ENCODE data around the gene SELENOM.

The SELENOM gene

DNA sequence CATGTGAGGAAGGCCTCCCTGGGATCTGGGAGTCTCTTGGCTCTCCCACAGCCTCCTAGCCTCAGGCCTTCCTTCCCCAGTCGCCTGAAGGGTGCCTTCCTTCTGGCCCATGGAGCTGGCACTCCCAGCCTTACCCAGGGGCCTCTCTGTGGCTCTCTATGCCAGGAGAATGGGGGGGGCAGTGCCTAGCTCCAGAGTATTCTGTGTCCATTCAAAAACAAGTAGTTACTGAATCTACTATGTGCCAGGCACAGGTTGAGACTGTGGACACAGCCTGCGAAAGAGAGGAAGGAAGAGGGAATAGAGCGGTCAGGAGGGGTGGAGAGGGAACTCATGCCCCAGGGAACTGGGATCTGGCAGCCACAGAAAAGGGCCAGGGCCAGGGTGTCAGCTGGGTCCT is 35.7 kb upstream of the SELENOM start:
- Histone ChIP-seq H2AFZ (ENCODE audit: low read depth, low read length, severe bottlenecking) (no peak overlapping the region), H4K20me1 (ENCODE audit: low read depth, low read length) (no peaks in the 10 kb centered on the region), H3K27me3 (ENCODE audit: low read length) (no peaks in the 10 kb centered on the region), H3K4me2 (ENCODE audit: low read depth, low read length, poor library complexity, severe bottlenecking) (no peak overlapping the region), H3F3A (ENCODE audit: insufficient read depth) (no peaks in the 10 kb centered on the region), H3K9me2 (replicated peaks; ENCODE audit: insufficient read depth, low read length) (no peaks in the 10 kb centered on the region), H3K36me3 (ENCODE audit: low read length) (no peaks in the 10 kb centered on the region), H3K9me3 (ENCODE audit: insufficient read depth, low read length) (no peaks in the 10 kb centered on the region), H3K79me2 (ENCODE audit: insufficient read depth, low read length) (no peaks in the 10 kb centered on the region), H3K4me3 (ENCODE audit: insufficient read depth, low read length, poor library complexity, severe bottlenecking) (no peak overlapping the region), H3K27ac (ENCODE audit: low read depth, low read length) (no peak overlapping the region), H3K9ac (ENCODE audit: low read length) (no peak overlapping the region)
- TF ChIP-seq EZH2phosphoT487 (conservative IDR thresholded peaks at IDR 0.05; ENCODE audit: low read length): no peak
- TF ChIP-seq, protein P1, sequence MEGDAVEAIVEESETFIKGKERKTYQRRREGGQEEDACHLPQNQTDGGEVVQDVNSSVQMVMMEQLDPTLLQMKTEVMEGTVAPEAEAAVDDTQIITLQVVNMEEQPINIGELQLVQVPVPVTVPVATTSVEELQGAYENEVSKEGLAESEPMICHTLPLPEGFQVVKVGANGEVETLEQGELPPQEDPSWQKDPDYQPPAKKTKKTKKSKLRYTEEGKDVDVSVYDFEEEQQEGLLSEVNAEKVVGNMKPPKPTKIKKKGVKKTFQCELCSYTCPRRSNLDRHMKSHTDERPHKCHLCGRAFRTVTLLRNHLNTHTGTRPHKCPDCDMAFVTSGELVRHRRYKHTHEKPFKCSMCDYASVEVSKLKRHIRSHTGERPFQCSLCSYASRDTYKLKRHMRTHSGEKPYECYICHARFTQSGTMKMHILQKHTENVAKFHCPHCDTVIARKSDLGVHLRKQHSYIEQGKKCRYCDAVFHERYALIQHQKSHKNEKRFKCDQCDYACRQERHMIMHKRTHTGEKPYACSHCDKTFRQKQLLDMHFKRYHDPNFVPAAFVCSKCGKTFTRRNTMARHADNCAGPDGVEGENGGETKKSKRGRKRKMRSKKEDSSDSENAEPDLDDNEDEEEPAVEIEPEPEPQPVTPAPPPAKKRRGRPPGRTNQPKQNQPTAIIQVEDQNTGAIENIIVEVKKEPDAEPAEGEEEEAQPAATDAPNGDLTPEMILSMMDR (IDR thresholded peaks at IDR 0.05; ENCODE audit: insufficient read depth, low read length, poor library complexity, severe bottlenecking): no peak

DNA sequence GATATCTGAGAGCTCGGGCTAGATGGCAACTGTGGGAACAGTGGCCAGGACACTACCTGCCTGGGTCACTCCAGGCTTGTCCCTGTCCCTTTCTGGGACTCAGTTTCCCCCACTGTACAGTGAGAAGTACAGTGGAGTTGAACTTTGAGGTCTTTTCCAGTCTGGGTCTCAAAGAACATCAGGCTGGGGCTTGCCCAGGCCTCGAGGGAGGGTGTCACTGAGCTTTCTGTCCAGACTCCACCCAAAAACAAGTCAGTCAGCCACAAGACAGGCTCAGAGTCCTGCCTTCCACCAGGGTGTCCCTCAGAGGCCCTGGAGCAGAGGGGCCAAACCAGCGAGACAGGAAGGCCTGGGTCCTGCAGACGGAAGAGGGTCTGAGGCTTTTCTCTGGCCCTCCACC is 34.9 kb upstream of the SELENOM start:
- H3K9me3 ChIP-seq (ENCODE audit: insufficient read depth, low read length): no peaks in the 10 kb centered on the region
- no peak overlapping the region for H3K27ac ChIP-seq (ENCODE audit: low read depth, low read length)
- H3K9ac ChIP-seq (ENCODE audit: low read length): no peak overlapping the region
- H2AFZ ChIP-seq (ENCODE audit: low read depth, low read length, severe bottlenecking): no peak overlapping the region
- H3K4me2 ChIP-seq (ENCODE audit: low read depth, low read length, poor library complexity, severe bottlenecking): no peak overlapping the region
- H3K9me2 ChIP-seq (replicated peaks; ENCODE audit: insufficient read depth, low read length): no peaks in the 10 kb centered on the region
- H3F3A ChIP-seq (ENCODE audit: insufficient read depth): no peaks in the 10 kb centered on the region
- no peaks in the 10 kb centered on the region for H3K27me3 ChIP-seq (ENCODE audit: low read length)
- H3K4me3 ChIP-seq (ENCODE audit: insufficient read depth, low read length, poor library complexity, severe bottlenecking): no peak overlapping the region
- no peaks in the 10 kb centered on the region for H4K20me1 ChIP-seq (ENCODE audit: low read depth, low read length)
- TF ChIP-seq EZH2phosphoT487 (conservative IDR thresholded peaks at IDR 0.05; ENCODE audit: low read length): no peak
- TF ChIP-seq, protein P1 (IDR thresholded peaks at IDR 0.05; ENCODE audit: insufficient read depth, low read length, poor library complexity, severe bottlenecking): no peak
- no peaks in the 10 kb centered on the region for H3K79me2 ChIP-seq (ENCODE audit: insufficient read depth, low read length)
- H3K36me3 ChIP-seq (ENCODE audit: low read length): no peaks in the 10 kb centered on the region

DNA sequence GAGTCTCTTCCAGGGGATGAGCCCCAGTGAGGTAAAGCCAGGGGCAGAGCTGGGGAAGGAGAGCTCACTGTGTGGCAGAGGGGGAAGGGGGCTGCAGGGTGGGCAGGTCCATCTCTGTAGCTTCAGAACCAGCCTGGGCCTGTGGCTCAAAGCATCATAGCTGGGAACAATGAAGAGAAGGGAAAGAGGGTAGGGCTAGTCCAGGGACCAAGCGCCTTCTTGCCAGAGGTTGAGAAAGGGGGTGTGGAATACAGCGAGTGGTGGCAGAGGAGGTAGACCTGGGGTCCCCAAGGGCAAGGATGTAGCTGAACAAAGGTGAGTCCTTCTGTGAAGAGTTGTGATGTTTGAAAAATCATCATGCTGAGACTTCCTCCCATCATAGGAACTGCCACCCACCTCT is 34.2 kb upstream of the SELENOM start:
- Histone ChIP-seq H3K9ac (ENCODE audit: low read length) (no peak overlapping the region), H3F3A (ENCODE audit: insufficient read depth) (no peaks in the 10 kb centered on the region), H3K9me3 (ENCODE audit: insufficient read depth, low read length) (no peaks in the 10 kb centered on the region), H4K20me1 (ENCODE audit: low read depth, low read length) (no peaks in the 10 kb centered on the region), H3K4me3 (ENCODE audit: insufficient read depth, low read length, poor library complexity, severe bottlenecking) (no peak overlapping the region), H3K79me2 (ENCODE audit: insufficient read depth, low read length) (no peaks in the 10 kb centered on the region), H3K9me2 (replicated peaks; ENCODE audit: insufficient read depth, low read length) (no peaks in the 10 kb centered on the region), H3K4me2 (ENCODE audit: low read depth, low read length, poor library complexity, severe bottlenecking) (no peak overlapping the region), H3K36me3 (ENCODE audit: low read length) (no peaks in the 10 kb centered on the region), H3K27ac (ENCODE audit: low read depth, low read length) (no peak overlapping the region), H3K27me3 (ENCODE audit: low read length) (no peaks in the 10 kb centered on the region), H2AFZ (ENCODE audit: low read depth, low read length, severe bottlenecking) (no peak overlapping the region)
- no peak for TF ChIP-seq EZH2phosphoT487 (conservative IDR thresholded peaks at IDR 0.05; ENCODE audit: low read length)
- TF ChIP-seq, protein P1 (IDR thresholded peaks at IDR 0.05; ENCODE audit: insufficient read depth, low read length, poor library complexity, severe bottlenecking): no peak
